SK-N-MC (cell line): ENCODE results near the gene PAK5.

ENCODE experiments used
- EZH2 ChIP-seq: fragments of 200-600 bp; sonication (generic); IDR thresholded peaks from one replicate; pipeline ENCODE4 v1.6.1; 2017; ENCODE audit warnings: antibody characterized with exemption
- POLR2AphosphoS5 ChIP-seq: IDR thresholded peaks from 2 replicates; pipeline ENCODE4 v1.6.1; 2012; ENCODE audit warnings: mild to moderate bottlenecking, low read depth, low read length, borderline replicate concordance

DNA sequence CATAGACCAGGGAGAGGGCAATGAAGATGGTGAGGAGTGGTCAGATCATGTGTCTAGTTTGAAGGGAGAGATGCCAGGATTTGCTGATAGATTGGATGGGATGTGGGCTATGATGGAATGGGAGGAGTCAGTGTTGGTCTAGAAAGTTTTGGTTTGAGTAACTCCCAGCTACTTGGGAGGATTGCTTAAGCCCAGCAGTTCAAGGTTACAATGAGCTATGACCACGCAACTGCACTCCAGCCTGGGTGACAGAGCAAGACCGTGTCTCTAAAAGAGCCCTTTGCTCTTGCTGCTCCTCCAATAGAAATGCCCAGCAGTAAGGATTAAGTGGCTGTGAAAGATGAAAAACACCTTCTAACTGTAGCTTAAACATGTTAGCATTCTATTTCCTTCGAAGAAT, 342.7 kb downstream of the PAK5 start:
- no peak for TF ChIP-seq EZH2
- TF ChIP-seq POLR2AphosphoS5, result no peak
